Tibial nerve (tissue), 4 donors: Measurements from ENCODE around the gene UNC119.

Source experiments
- EP300 ChIP-seq, 2 donors: sonication (generic); formaldehyde crosslinking; IDR thresholded peaks; one replicate each; pipeline ENCODE4 v1.6.1; 2017; ENCODE audit warnings: antibody characterized with exemption in 2 of 2, mild to moderate bottlenecking in 1 of 2
- POLR2A ChIP-seq, 2 donors: fragments of 450-650 bp; IDR thresholded peaks; one replicate each; pipeline ENCODE4 v1.6.1; 2017; ENCODE audit warnings: antibody characterized with exemption in 2 of 2, mild to moderate bottlenecking in 2 of 2, moderate library complexity in 2 of 2
- TF ChIP-seq, protein P1 (sequence below), 5 experiments: fragments of 200-600 bp in 3 of 5; fragments of 450-650 bp in 2 of 5; sonication (generic) in 3 of 5; IDR thresholded peaks; one replicate each; pipeline ENCODE4 v1.5.1; 2016 to 2019; ENCODE audit warnings: antibody characterized with exemption in 5 of 5, mild to moderate bottlenecking in 3 of 5, moderate library complexity in 2 of 5

DNA sequence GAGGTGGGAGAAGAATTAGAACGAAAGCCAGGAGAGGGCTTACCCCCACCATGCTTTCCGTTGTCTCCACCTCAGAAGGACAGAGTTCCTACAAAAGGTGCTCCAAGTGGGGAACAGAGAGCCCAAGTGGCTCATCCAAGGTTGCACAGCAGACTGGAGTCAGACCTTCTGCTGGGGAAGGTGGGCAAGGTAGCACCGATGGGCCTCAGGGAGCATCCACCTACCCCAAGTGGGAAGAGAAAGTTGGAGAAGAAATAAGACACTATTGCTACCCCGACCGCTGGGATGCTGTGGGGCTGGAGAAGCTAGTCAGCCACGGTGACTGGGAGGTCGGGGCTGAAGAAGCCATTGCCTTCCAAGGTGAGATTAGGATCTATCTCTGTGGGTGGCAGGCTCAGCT is 21.5 kb downstream of the UNC119 start:
- TF ChIP-seq, protein P1, sequence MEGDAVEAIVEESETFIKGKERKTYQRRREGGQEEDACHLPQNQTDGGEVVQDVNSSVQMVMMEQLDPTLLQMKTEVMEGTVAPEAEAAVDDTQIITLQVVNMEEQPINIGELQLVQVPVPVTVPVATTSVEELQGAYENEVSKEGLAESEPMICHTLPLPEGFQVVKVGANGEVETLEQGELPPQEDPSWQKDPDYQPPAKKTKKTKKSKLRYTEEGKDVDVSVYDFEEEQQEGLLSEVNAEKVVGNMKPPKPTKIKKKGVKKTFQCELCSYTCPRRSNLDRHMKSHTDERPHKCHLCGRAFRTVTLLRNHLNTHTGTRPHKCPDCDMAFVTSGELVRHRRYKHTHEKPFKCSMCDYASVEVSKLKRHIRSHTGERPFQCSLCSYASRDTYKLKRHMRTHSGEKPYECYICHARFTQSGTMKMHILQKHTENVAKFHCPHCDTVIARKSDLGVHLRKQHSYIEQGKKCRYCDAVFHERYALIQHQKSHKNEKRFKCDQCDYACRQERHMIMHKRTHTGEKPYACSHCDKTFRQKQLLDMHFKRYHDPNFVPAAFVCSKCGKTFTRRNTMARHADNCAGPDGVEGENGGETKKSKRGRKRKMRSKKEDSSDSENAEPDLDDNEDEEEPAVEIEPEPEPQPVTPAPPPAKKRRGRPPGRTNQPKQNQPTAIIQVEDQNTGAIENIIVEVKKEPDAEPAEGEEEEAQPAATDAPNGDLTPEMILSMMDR (IDR thresholded peaks at IDR 0.05) = no peak
- TF ChIP-seq POLR2A (IDR thresholded peaks at IDR 0.05) (no peak), EP300 (IDR thresholded peaks at IDR 0.05) (no peak)
